HL-60 (cell line): Measurements from ENCODE around the gene INTS13.
A peak's percentile ranks its signal among the peaks of the same experiment; 100 is the strongest.

Experiments
- DNase-seq, 2 experiments: peaks; one replicate each; pipeline ENCODE4 v3.0.0-alpha.2; 2010 to 2020; ENCODE audit warnings: low read depth in 1 of 2, low spot score in 1 of 2
- H3K27ac ChIP-seq: fragments of 250-450 bp; sonication (Bioruptor Pico); replicated peaks from 2 replicates; pipeline ENCODE4 v1.5.1; 2020; ENCODE audit warnings: mild to moderate bottlenecking, moderate library complexity
- H3K27me3 ChIP-seq: fragments of 250-450 bp; sonication (Bioruptor Pico); 2 replicates; pipeline ENCODE4 v1.5.1; 2021; ENCODE audit warnings: mild to moderate bottlenecking, moderate library complexity; ENCODE audit not compliant: insufficient read depth, poor library complexity, severe bottlenecking
- H3K4me3 ChIP-seq: replicated peaks from 2 replicates; pipeline ENCODE4 v1.5.1; 2011; ENCODE audit warnings: mild to moderate bottlenecking, control low read depth, low read length; ENCODE audit not compliant: insufficient read depth
- CTCF ChIP-seq: IDR thresholded peaks from one replicate; pipeline ENCODE4 v1.5.1; 2011; ENCODE audit warnings: low read length, control low read depth, inconsistent platforms; ENCODE audit not compliant: insufficient read depth
- GABPA ChIP-seq: IDR thresholded peaks from 2 replicates; pipeline ENCODE4 v1.6.1; 2012; ENCODE audit warnings: low read depth
- POLR2AphosphoS5 ChIP-seq: IDR thresholded peaks from 2 replicates; pipeline ENCODE4 v1.6.1; 2012; ENCODE audit warnings: low read depth
- REST ChIP-seq: IDR thresholded peaks from 2 replicates; pipeline ENCODE4 v1.6.1; 2012; ENCODE audit warnings: low read depth; ENCODE audit not compliant: insufficient replicate concordance
- SPI1 ChIP-seq: IDR thresholded peaks from 2 replicates; pipeline ENCODE4 v1.6.1; 2012; ENCODE audit warnings: low read depth, mild to moderate bottlenecking, borderline replicate concordance

The INTS13 gene

GRCh38 chr12:26941215-26941594 is 3.4 kb upstream of the INTS13 start:
- Histone ChIP-seq H3K4me3 (no peak overlapping the region), H3K27ac (peak overlapping the region; percentile 16), H3K27me3 (no peaks in the 10 kb centered on the region)
- DNase-seq, result no peak
- TF ChIP-seq CTCF (no peak), POLR2AphosphoS5 (no peak), SPI1 (no peak), GABPA (no peak), REST (no peak)

- DNase-seq, result no peak
- peak overlapping the region; percentile 16 for H3K27ac ChIP-seq
- TF ChIP-seq POLR2AphosphoS5, result no peak
- no peak for TF ChIP-seq SPI1
- no peak for TF ChIP-seq REST
- no peak overlapping the region for H3K4me3 ChIP-seq
- H3K27me3 ChIP-seq, result no peaks in the 10 kb centered on the region
Observed at GRCh38 chr12:26940516-26941214, 2.9 kb upstream of the INTS13 start.

GRCh38 chr12:26939953-26940352 is 2.2 kb upstream of the INTS13 start:
- peak overlapping the region; percentile 4; the same call in 1 of the 2 replicates for H3K27ac ChIP-seq
- H3K27me3 ChIP-seq, result no peaks in the 10 kb centered on the region
- no peak for DNase-seq
- peak overlapping the region; percentile 82 for H3K4me3 ChIP-seq
- TF ChIP-seq CTCF (no peak), POLR2AphosphoS5 (no peak), REST (no peak)
